ENCODE results near the gene PCAT6. TPM values are rescaled to one million over a fixed set of nuclear protein-coding genes. Genes with fewer than 3 reads are reported as not detected.

PCAT6 gene
- polyA plus RNA-seq, 4 donors: 3.3 to 6.7 (median 4.3) TPM

DNA sequence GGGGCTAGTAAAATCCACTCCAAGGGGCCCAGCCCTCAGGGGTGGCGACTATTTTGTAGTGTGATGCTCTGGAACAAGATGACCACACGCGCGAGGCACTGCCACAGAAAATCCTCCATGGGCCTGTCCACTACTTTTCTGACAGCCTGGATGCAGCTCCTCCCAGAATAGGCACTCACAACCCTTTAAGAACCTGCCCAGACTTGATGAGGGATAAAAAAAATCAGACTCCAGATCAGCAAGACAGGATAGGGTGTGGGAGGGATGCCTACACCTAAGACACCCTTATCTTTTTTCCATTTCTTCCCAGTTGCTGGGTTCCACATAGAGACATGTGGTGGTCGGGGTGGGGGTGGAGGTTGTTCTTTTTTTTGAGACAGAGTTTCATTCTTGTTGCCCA lies 33.5 kb downstream of the PCAT6 start:
- no peak for DNase-seq (ENCODE audit: low read depth in 4 of 4, low spot score in 3 of 4)

GRCh38 chr1:202844935-202845334 lies 34.2 kb downstream of the PCAT6 start:
- DNase-seq (ENCODE audit: low read depth in 4 of 4, low spot score in 3 of 4): no peak

DNA sequence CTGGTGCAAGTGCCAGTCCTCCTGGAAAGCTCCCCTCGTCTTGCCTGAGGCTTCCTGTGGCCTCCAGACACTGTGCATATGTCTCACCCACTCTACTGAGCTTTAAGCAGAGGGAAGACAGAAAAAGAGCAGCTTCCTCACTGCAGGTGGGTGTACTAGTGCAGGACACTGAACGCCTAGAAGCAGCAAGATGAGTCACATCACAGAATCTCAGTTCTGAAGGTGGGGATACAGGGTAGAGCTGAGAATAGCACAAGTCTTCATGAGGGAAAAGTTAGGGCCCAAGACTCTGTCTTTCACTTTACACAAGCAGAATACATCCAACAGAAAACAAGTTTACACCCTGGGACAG lies 37.4 kb downstream of the PCAT6 start:
- no peak for DNase-seq (ENCODE audit: low read depth in 4 of 4, low spot score in 3 of 4)

- no peak for DNase-seq (ENCODE audit: low read depth in 4 of 4, low spot score in 3 of 4)
These were observed 40.0 kb downstream of the PCAT6 start for GRCh38 chr1:202850593-202851362.

GRCh38 chr1:202852163-202852904 lies 41.6 kb downstream of the PCAT6 start:
- DNase-seq (ENCODE audit: low read depth in 4 of 4, low spot score in 3 of 4): no peak

DNA sequence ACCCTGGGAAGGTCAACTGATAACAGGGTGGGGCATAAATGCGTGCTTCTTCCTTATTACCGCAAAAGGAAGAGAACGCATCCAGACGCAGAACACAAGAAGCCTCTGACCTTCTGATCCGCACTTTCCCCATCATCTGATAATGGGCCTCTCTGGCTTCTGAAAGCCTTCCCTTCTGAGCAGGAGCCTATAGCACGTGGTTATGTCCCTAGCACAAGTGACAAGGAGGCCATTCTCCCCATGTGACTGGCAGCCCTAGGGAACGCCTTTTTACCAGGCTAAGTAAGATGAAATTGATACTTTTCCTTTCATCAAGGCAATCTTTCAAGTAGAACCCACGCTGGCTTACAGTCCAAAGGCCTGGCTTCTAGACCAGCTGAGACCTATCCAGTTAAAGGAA lies 44.0 kb downstream of the PCAT6 start:
- no peak for DNase-seq (ENCODE audit: low read depth in 4 of 4, low spot score in 3 of 4)

GRCh38 chr1:202856014-202856413 lies 45.3 kb downstream of the PCAT6 start:
- DNase-seq (ENCODE audit: low read depth in 4 of 4, low spot score in 3 of 4): no peak

- DNase-seq (ENCODE audit: low read depth in 4 of 4, low spot score in 3 of 4): peak in 1 of 4 donors; percentile 20
These were observed 46.4 kb downstream of the PCAT6 start for GRCh38 chr1:202857136-202857610.

- DNase-seq (ENCODE audit: low read depth in 4 of 4, low spot score in 3 of 4): peak in 2 of 4 donors; percentile 20 to 31
These were observed 47.6 kb downstream of the PCAT6 start for GRCh38 chr1:202858331-202858730.

GRCh38 chr1:202858789-202859414 lies 48.1 kb downstream of the PCAT6 start:
- DNase-seq (ENCODE audit: low read depth in 4 of 4, low spot score in 3 of 4): no peak

DNA sequence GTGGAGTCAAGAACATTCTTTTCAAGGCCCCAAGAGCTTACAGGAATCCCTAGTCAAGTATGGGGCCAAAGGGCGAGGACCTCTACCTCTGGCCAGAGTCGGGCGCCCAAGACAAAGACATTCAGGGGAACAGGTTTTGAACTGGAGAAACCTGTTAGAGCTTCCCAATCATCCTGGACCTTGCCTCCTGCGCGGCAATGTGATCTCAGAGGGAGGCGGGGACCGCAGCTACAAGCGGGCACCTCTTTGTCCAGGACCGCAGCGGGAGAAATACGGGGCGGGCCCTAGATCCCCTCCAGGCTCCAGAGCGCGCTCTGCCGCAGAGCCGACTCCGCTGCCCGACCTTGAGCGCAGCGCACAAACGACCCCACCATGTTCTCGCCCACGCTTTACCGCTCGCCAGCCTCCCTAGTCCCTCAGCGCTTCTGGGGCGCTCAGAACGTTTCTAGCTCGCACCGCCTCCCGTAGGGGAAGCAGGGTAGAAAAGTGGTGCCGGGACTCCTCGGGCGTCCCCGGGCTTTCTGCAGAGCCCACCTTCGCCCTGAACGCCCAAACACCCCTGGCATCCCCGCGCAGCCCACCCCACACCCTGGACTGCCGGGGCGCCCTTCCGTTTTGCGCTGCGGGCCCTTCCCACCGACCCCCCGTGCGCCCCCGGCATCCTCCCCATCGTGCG lies 50.1 kb downstream of the PCAT6 start:
- peak in 3 of 4 donors; percentile 38 to 47 (median 41) for DNase-seq (ENCODE audit: low read depth in 4 of 4, low spot score in 3 of 4)

Other genes starting within 250 kb of the PCAT6 start
- gene SYT2, start 100.5 kb upstream of the PCAT6 start, polyA plus RNA-seq (ENCODE audit: insufficient read length in 4 of 4): 1 to 10 TPM; 2.0 to 3.0 (median 2.0) TPM
- gene KDM5B, start 2.5 kb upstream of the PCAT6 start, polyA plus RNA-seq (ENCODE audit: insufficient read length in 4 of 4): 100 to 1,000 TPM in 3 of 4 donors, 10 to 100 TPM in 1; 97.1 to 114 (median 104) TPM
- gene RABIF, start 78.2 kb downstream of the PCAT6 start, polyA plus RNA-seq (ENCODE audit: insufficient read length in 4 of 4): 10 to 100 TPM in 3 of 4 donors, 1 to 10 TPM in 1; 9.0 to 11.8 (median 11.3) TPM
- gene KLHL12, start 116.3 kb downstream of the PCAT6 start, polyA plus RNA-seq (ENCODE audit: insufficient read length in 4 of 4): 10 to 100 TPM; 29.6 to 43.6 (median 40.4) TPM
- 10 to 100 TPM; 75.0 to 89.6 (median 83.2) TPM for gene ADIPOR1, start 147.4 kb downstream of the PCAT6 start, polyA plus RNA-seq (ENCODE audit: insufficient read length in 4 of 4)
- 10 to 100 TPM; 26.4 to 54.8 (median 45.9) TPM for gene CYB5R1, start 156.3 kb downstream of the PCAT6 start, polyA plus RNA-seq (ENCODE audit: insufficient read length in 4 of 4)
- 10 to 100 TPM; 56.0 to 83.9 (median 76.4) TPM for gene TMEM183A, start 196.4 kb downstream of the PCAT6 start, polyA plus RNA-seq (ENCODE audit: insufficient read length in 4 of 4)
- 10 to 100 TPM in 1 of 4 donors, 1 to 10 TPM in 3; 2.2 to 15.3 (median 5.2) TPM for gene PPFIA4, start 215.5 kb downstream of the PCAT6 start, polyA plus RNA-seq (ENCODE audit: insufficient read length in 4 of 4)